Measurements from ENCODE around the gene POLR3GL. TPM values are rescaled to one million over a fixed set of nuclear protein-coding genes. Genes with fewer than 3 reads are reported as not detected.

The POLR3GL gene
- total and polyA plus RNA-seq, 2 experiments from 2014 or later, result 43.4 to 65.1 TPM

DNA sequence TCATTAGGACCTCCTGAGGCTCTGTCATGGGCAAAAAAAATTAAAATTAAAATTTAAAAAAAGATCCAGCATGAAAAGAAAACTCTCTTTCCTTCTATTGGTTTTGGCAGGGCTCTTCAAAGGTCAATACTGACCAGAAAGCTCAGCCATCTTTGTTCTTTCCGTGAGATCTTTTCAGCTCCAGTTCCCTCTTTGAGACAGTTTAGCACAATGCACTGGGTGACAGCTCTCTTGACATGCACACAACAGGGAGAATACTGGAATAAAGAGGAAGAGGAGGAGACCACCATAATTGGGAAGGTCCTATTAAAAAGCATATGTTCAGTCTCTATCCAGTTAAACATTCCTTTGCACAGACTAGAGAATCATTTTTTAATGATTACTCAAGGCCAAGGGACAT lies 13.0 kb upstream of the POLR3GL start:
- peaks cover 20% of the 10 kb centered on the region for H3K4me1 ChIP-seq (ENCODE audit: low read depth)
- H3K27ac ChIP-seq, result no peak overlapping the region
- H3K27me3 ChIP-seq, result no peaks in the 10 kb centered on the region
- no peak overlapping the region for H3K4me3 ChIP-seq
- H3K36me3 ChIP-seq, result peaks cover 3% of the 10 kb centered on the region
- TF ChIP-seq, protein P1, sequence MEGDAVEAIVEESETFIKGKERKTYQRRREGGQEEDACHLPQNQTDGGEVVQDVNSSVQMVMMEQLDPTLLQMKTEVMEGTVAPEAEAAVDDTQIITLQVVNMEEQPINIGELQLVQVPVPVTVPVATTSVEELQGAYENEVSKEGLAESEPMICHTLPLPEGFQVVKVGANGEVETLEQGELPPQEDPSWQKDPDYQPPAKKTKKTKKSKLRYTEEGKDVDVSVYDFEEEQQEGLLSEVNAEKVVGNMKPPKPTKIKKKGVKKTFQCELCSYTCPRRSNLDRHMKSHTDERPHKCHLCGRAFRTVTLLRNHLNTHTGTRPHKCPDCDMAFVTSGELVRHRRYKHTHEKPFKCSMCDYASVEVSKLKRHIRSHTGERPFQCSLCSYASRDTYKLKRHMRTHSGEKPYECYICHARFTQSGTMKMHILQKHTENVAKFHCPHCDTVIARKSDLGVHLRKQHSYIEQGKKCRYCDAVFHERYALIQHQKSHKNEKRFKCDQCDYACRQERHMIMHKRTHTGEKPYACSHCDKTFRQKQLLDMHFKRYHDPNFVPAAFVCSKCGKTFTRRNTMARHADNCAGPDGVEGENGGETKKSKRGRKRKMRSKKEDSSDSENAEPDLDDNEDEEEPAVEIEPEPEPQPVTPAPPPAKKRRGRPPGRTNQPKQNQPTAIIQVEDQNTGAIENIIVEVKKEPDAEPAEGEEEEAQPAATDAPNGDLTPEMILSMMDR (IDR thresholded peaks at IDR 0.05; ENCODE audit: low read depth, low read length), result no peak
- DNase-seq (ENCODE audit: low read depth in 1 of 2, low spot score in 1 of 2), result no peak
- no peaks in the 10 kb centered on the region for H3K9me3 ChIP-seq (ENCODE audit: low read depth)

DNA sequence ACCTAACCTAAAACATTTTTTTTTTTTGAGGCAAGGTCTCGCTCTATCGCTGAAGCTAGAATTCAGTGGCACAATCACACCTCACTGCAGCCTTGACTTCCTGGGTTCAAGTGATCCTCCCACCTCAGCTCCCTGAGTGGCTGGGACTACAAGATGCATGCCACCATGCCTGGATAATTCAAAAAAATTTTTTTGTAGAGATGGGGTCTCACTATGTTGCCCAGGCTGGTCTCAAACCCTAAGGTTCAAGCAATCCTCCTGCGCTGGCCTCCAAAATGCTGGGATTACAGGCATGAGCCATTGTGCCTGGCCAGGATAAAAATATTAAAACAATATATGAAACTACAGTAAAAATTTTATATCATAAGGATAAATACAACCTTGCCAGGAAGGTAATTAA lies 11.6 kb upstream of the POLR3GL start:
- H3K4me3 ChIP-seq, result no peak overlapping the region
- TF ChIP-seq, protein P1 (IDR thresholded peaks at IDR 0.05; ENCODE audit: low read depth, low read length), result no peak

DNA sequence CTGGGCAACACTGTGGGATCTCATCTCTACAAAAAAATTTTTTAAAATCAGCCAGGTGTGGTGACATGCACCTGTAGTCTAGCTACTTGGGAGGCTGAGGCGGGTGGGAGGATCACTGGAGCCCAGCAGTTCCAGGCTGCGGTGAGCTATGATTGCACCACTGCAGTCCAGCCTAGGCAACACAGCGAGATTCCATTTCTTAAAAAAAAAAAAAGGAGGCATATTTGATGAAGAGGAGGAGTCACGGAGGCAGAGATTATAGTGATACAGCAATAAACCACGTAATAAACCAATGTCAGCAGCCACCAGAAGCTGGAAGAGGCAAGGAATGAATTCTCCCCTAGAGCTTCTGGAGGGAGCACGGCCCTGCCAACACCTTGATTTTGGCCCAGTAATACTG lies 10.6 kb upstream of the POLR3GL start:
- no peaks in the 10 kb centered on the region for H3K9me3 ChIP-seq (ENCODE audit: low read depth)
- H3K4me3 ChIP-seq, result no peak overlapping the region
- H3K36me3 ChIP-seq, result no peaks in the 10 kb centered on the region
- TF ChIP-seq, protein P1 (IDR thresholded peaks at IDR 0.05; ENCODE audit: low read depth, low read length), result no peak
- H3K27me3 ChIP-seq, result no peaks in the 10 kb centered on the region
- H3K4me1 ChIP-seq (ENCODE audit: low read depth), result peaks cover 25% of the 10 kb centered on the region
- no peak for DNase-seq (ENCODE audit: low read depth in 1 of 2, low spot score in 1 of 2)
- no peak overlapping the region for H3K27ac ChIP-seq

More for the DNA sequence above, 11.6 kb upstream of the POLR3GL start:
- Histone ChIP-seq H3K9me3 (ENCODE audit: low read depth) (no peaks in the 10 kb centered on the region), H3K27me3 (no peaks in the 10 kb centered on the region), H3K4me1 (ENCODE audit: low read depth) (peaks cover 22% of the 10 kb centered on the region), H3K27ac (no peak overlapping the region), H3K36me3 (no peaks in the 10 kb centered on the region)
- no peak for DNase-seq (ENCODE audit: low read depth in 1 of 2, low spot score in 1 of 2)

DNA sequence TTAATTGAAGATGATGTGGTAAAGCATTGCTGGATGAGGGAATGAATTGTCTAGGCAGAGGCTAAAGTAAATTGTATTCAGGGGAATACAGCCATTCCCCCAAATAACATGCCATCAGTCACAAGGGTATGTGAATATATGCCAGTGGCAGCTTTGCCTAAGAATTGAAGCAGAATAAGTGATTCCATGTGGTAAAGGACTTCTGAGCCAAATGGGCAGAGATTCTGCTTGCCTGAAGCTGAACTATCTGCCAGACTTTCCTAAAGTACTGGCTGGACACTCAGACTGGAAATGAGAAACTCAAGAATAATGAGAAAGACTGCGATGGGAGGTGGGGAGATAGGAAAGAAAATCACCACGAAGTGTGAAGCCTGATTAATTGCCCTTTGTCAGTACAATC lies 9.1 kb upstream of the POLR3GL start:
- peaks cover 3% of the 10 kb centered on the region for H3K27me3 ChIP-seq
- H3K4me1 ChIP-seq (ENCODE audit: low read depth), result peaks cover 25% of the 10 kb centered on the region
- TF ChIP-seq, protein P1 (IDR thresholded peaks at IDR 0.05; ENCODE audit: low read depth, low read length), result no peak
- H3K4me3 ChIP-seq, result no peak overlapping the region
- H3K9me3 ChIP-seq (ENCODE audit: low read depth), result no peaks in the 10 kb centered on the region
- peak in 1 of 2 donors; percentile 24 for DNase-seq (ENCODE audit: low read depth in 1 of 2, low spot score in 1 of 2)
- H3K36me3 ChIP-seq, result no peaks in the 10 kb centered on the region
- no peak overlapping the region for H3K27ac ChIP-seq

DNA sequence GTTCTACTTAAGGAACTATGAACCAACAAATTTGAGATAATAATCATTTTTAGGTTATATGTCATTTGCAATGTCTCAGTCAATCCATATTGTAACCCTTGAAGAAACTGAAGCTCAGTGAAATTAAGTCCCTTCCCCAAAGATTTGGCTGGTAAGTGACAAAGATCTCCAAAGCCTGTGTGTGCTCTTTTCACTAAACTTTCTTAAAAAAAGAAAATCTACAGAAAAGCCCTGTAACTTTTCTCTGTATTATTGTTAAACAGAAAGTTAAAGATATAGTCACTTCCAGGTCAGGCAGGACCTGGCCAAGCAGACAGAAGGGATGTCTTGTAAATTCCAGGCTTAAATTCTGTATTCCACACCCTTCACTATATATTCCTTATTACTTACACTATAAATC lies 8.1 kb upstream of the POLR3GL start:
- H3K4me3 ChIP-seq, result peak overlapping the region; percentile 73
- no peaks in the 10 kb centered on the region for H3K36me3 ChIP-seq
- TF ChIP-seq, protein P1 (IDR thresholded peaks at IDR 0.05; ENCODE audit: low read depth, low read length), result no peak
- H3K9me3 ChIP-seq (ENCODE audit: low read depth), result no peaks in the 10 kb centered on the region
- H3K27ac ChIP-seq, result peak overlapping the region; percentile 99
- H3K27me3 ChIP-seq, result peaks cover 3% of the 10 kb centered on the region
- peaks cover 29% of the 10 kb centered on the region for H3K4me1 ChIP-seq (ENCODE audit: low read depth)
- no peak for DNase-seq (ENCODE audit: low read depth in 1 of 2, low spot score in 1 of 2)

Data from cardiac muscle cell (in vitro differentiated cells and primary cell).